Stomach smooth muscle (tissue), 2 donors: ENCODE results near the gene SLC25A44.
"Not testable (repeated sequence)": the region's sequence is repeated elsewhere in the genome, so short reads cannot be mapped to it uniquely, and the experiment has no call there.

Experiments
- H3K27ac ChIP-seq: one replicate; pipeline ENCODE4 v1.7.0; 2013; ENCODE audit warnings: mild to moderate bottlenecking, low read length, inconsistent platforms
- H3K27me3 ChIP-seq, 2 donors: one replicate each; pipeline ENCODE4 v1.7.0; 2013; ENCODE audit warnings: low read length in 2 of 2; ENCODE audit not compliant: insufficient read depth in 2 of 2, control insufficient read depth in 1 of 2
- H3K36me3 ChIP-seq, 2 donors: one replicate each; pipeline ENCODE4 v1.7.0; 2013; ENCODE audit warnings: low read length in 2 of 2; ENCODE audit not compliant: control insufficient read depth in 2 of 2, insufficient read depth in 2 of 2
- H3K4me1 ChIP-seq: one replicate; pipeline ENCODE4 v1.7.0; 2013; ENCODE audit warnings: low read length; ENCODE audit not compliant: control insufficient read depth, insufficient read depth
- H3K4me3 ChIP-seq, 2 donors: one replicate each; pipeline ENCODE4 v1.7.0; 2013; ENCODE audit warnings: low read length in 2 of 2
- H3K9ac ChIP-seq, 2 donors: one replicate each; pipeline ENCODE4 v1.7.0; 2013; ENCODE audit warnings: low read length in 2 of 2, mild to moderate bottlenecking in 1 of 2
- H3K9me3 ChIP-seq, 2 donors: one replicate each; pipeline ENCODE4 v1.7.0; 2013; ENCODE audit warnings: low read length in 2 of 2; ENCODE audit not compliant: control insufficient read depth in 2 of 2
- donor health status: healthy.
- donor health status: Pancreatic carcinoma.

The SLC25A44 gene

GRCh38 chr1:156186347-156187177, 7.3 kb upstream of the SLC25A44 start:
- not testable (repeated sequence) for H3K27ac ChIP-seq, H3K27me3 ChIP-seq, H3K9ac ChIP-seq

GRCh38 chr1:156190265-156190664, 3.6 kb upstream of the SLC25A44 start:
- H3K27ac ChIP-seq, H3K27me3 ChIP-seq, H3K9ac ChIP-seq, H3K4me3 ChIP-seq, H3K9me3 ChIP-seq, H3K36me3 ChIP-seq: not testable (repeated sequence)
- H3K4me1 ChIP-seq, result peaks cover 11% of the 10 kb centered on the region

More at GRCh38 chr1:156186347-156187177, 7.3 kb upstream of the SLC25A44 start:
- not testable (repeated sequence) for H3K36me3 ChIP-seq, H3K9me3 ChIP-seq, H3K4me1 ChIP-seq, H3K4me3 ChIP-seq

GRCh38 chr1:156191292-156191964, 2.5 kb upstream of the SLC25A44 start:
- H3K27me3 ChIP-seq, result no peaks in the 10 kb centered on the region
- H3K4me3 ChIP-seq, result no peak overlapping the region
- peaks cover 0 to 10% of the 10 kb centered on the region in 2 donors for H3K36me3 ChIP-seq
- no peaks in the 10 kb centered on the region for H3K9me3 ChIP-seq
- H3K4me1 ChIP-seq, result peaks cover 17% of the 10 kb centered on the region
- H3K27ac ChIP-seq, result no peak overlapping the region
- H3K9ac ChIP-seq, result no peak overlapping the region

GRCh38 chr1:156193208-156193487, 756 bp upstream of the SLC25A44 start:
- Histone ChIP-seq H3K9ac (peak overlapping the region; percentile 85 to 86), H3K36me3 (peaks cover 0 to 12% of the 10 kb centered on the region in 2 donors), H3K27ac (peak overlapping the region; percentile 76), H3K4me3 (peak overlapping the region; percentile 89 to 99), H3K27me3 (no peaks in the 10 kb centered on the region), H3K4me1 (peaks cover 18% of the 10 kb centered on the region), H3K9me3 (no peaks in the 10 kb centered on the region)

GRCh38 chr1:156194300-156194652, 372 bp downstream of the SLC25A44 start:
- H3K27ac ChIP-seq, result peak overlapping the region; percentile 76
- H3K36me3 ChIP-seq, result peaks cover 0 to 12% of the 10 kb centered on the region in 2 donors
- peak overlapping the region; percentile 93 to 99 for H3K4me3 ChIP-seq
- peak overlapping the region; percentile 80 to 90 for H3K9ac ChIP-seq
- H3K9me3 ChIP-seq, result no peaks in the 10 kb centered on the region
- H3K27me3 ChIP-seq, result no peaks in the 10 kb centered on the region
- H3K4me1 ChIP-seq, result peaks cover 18% of the 10 kb centered on the region

GRCh38 chr1:156195853-156196252, 1.9 kb downstream of the SLC25A44 start:
- peaks cover 21% of the 10 kb centered on the region for H3K4me1 ChIP-seq
- peaks cover 10 to 21% of the 10 kb centered on the region in 2 donors for H3K36me3 ChIP-seq
- no peak overlapping the region for H3K9ac ChIP-seq
- H3K4me3 ChIP-seq, result no peak overlapping the region
- H3K27me3 ChIP-seq, result no peaks in the 10 kb centered on the region
- no peak overlapping the region for H3K27ac ChIP-seq
- no peaks in the 10 kb centered on the region for H3K9me3 ChIP-seq

- no peak overlapping the region for H3K27ac ChIP-seq
- H3K4me3 ChIP-seq, result no peak overlapping the region
- H3K9me3 ChIP-seq, result no peaks in the 10 kb centered on the region
- peaks cover 21% of the 10 kb centered on the region for H3K4me1 ChIP-seq
- H3K36me3 ChIP-seq, result peaks cover 10 to 24% of the 10 kb centered on the region in 2 donors
- no peak overlapping the region for H3K9ac ChIP-seq
- no peaks in the 10 kb centered on the region for H3K27me3 ChIP-seq
Measured at GRCh38 chr1:156196445-156196844, 2.5 kb downstream of the SLC25A44 start.

GRCh38 chr1:156198831-156199349, 5.0 kb downstream of the SLC25A44 start:
- no peaks in the 10 kb centered on the region for H3K27me3 ChIP-seq
- no peaks in the 10 kb centered on the region for H3K9me3 ChIP-seq
- H3K36me3 ChIP-seq, result peaks cover 15 to 31% of the 10 kb centered on the region in 2 donors
- H3K27ac ChIP-seq, result no peak overlapping the region
- H3K4me1 ChIP-seq, result peaks cover 18% of the 10 kb centered on the region
- no peak overlapping the region for H3K9ac ChIP-seq
- no peak overlapping the region for H3K4me3 ChIP-seq

- no peak overlapping the region for H3K4me3 ChIP-seq
- H3K9ac ChIP-seq, result peak overlapping the region in 1 of 2 donors; percentile 29
- H3K36me3 ChIP-seq, result peaks cover 15 to 31% of the 10 kb centered on the region in 2 donors
- peaks cover 10% of the 10 kb centered on the region for H3K4me1 ChIP-seq
- H3K27ac ChIP-seq, result no peak overlapping the region
- H3K27me3 ChIP-seq, result no peaks in the 10 kb centered on the region
- no peaks in the 10 kb centered on the region for H3K9me3 ChIP-seq
Measured at GRCh38 chr1:156200044-156200443, 6.1 kb downstream of the SLC25A44 start.

GRCh38 chr1:156203331-156203730, 9.4 kb downstream of the SLC25A44 start:
- Histone ChIP-seq H3K9me3 (no peaks in the 10 kb centered on the region), H3K4me1 (peaks cover 3% of the 10 kb centered on the region), H3K4me3 (no peak overlapping the region), H3K36me3 (peaks cover 15 to 22% of the 10 kb centered on the region in 2 donors), H3K9ac (no peak overlapping the region), H3K27me3 (no peaks in the 10 kb centered on the region), H3K27ac (no peak overlapping the region)

GRCh38 chr1:156204686-156205085, 10.8 kb downstream of the SLC25A44 start:
- Histone ChIP-seq H3K36me3 (peaks cover 20 to 26% of the 10 kb centered on the region in 2 donors), H3K9ac (no peak overlapping the region)

More at GRCh38 chr1:156204686-156205085, 10.8 kb downstream of the SLC25A44 start:
- Histone ChIP-seq H3K4me3 (no peak overlapping the region), H3K4me1 (peaks cover 3% of the 10 kb centered on the region), H3K9me3 (no peaks in the 10 kb centered on the region), H3K27ac (no peak overlapping the region), H3K27me3 (no peaks in the 10 kb centered on the region)
